Measurements from ENCODE around the gene PSEN1.
A peak's percentile ranks its signal among the peaks of the same experiment; 100 is the strongest.

The PSEN1 gene

DNA sequence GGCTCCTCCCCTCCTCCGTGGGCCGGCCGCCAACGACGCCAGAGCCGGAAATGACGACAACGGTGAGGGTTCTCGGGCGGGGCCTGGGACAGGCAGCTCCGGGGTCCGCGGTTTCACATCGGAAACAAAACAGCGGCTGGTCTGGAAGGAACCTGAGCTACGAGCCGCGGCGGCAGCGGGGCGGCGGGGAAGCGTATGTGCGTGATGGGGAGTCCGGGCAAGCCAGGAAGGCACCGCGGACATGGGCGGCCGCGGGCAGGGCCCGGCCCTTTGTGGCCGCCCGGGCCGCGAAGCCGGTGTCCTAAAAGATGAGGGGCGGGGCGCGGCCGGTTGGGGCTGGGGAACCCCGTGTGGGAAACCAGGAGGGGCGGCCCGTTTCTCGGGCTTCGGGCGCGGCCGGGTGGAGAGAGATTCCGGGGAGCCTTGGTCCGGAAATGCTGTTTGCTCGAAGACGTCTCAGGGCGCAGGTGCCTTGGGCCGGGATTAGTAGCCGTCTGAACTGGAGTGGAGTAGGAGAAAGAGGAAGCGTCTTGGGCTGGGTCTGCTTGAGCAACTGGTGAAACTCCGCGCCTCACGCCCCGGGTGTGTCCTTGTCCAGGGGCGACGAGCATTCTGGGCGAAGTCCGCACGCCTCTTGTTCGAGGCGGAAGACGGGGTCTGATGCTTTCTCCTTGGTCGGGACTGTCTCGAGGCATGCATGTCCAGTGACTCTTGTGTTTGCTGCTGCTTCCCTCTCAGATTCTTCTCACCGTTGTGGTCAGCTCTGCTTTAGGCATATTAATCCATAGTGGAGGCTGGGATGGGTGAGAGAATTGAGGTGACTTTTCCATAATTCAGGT lies at the start of gene PSEN1:
TSS of gene PSEN1 (plus strand) at position 121 of the 839 bp plus-strand sequence. CDS start 11,513 bp downstream, outside the sequence.
- peak; percentile 92 for DNase-seq

DNA sequence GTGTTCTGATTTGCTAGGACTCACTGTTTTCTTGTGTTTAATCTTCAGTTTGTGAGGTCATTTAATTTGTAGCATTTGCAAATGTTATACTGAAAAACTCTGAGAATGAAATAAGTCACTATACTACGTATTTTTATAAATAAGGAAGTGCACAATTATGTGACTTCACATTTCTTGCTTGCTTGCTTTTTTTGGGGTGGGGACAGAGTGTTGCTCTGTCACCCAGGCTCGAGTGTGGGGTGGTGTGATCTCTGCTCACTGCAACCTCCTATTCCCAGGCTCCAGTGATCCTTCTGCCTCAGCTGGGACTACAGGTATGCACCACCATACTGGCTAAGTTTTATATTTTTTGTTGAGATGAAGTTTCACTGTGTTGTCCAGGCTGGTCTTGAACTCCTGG lies 45.3 kb upstream of the PSEN1 start:
- DNase-seq, result no peak

DNA sequence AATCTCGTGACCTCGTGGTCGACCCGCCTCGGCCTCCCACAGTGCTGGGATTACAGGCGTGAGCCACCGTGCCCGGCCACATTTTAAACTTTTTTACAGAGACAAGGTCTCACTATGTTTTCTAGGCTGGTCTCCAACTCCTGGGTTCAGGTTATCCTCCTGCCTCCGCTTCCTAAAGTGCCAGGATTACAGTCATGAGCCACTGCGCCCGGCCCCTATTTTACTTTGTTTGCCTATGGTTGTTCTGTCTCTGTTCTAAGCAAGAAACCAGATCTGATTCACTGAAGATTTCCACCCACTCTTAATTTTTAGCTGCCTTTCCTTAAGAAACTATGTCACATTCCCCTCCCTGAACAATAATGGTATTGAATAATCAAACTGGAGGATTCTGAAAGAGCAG lies 38.9 kb upstream of the PSEN1 start:
- no peak for DNase-seq

DNA sequence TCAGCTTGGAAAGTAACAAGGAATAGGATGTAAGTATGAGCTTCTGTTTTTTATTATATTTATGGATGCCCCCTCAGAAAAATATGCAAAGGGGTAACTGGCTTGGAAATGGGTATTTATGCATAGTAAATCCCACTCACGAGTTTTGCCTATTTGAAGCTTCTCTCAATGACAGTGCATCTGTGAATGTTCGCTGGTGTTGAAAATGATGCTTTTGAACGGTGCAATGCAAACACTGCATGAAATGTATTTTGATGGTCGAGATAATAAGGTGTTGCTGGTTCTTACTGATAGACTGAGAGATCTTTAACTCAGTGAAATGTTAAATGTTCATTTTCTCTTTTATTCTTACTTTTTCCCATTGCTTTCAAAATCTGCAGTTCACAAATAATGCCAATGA lies 36.0 kb upstream of the PSEN1 start:
- DNase-seq, result no peak

DNA sequence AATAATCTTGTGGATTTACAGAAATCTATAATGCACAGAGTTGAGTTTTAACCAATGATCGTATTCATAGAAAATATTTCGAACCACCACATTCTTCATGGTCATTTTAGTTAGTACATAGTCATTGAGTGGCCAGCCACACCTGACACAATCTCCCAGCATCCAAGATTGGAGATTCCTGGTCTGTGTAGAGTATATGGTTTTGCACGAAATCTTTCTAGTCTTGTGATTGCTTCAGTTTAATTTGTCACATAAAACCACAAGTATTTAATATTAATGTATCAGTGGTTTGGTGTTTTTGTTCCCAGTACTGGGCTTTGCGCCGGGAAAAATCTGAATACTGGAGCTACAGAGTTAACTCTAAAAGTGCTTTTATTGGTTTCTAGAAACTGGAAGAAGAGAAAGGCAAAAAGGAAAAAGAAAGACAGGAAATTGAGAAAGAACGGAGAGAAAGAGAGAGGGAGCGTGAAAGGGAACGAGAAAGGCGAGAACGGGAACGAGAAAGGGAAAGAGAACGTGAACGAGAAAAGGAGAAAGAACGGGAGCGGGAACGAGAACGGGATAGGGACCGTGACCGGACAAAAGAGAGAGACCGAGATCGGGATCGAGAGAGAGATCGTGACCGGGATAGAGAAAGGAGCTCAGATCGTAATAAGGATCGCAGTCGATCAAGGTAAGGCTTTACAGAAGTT lies 33.4 kb upstream of the PSEN1 start:
- no peak for DNase-seq

DNA sequence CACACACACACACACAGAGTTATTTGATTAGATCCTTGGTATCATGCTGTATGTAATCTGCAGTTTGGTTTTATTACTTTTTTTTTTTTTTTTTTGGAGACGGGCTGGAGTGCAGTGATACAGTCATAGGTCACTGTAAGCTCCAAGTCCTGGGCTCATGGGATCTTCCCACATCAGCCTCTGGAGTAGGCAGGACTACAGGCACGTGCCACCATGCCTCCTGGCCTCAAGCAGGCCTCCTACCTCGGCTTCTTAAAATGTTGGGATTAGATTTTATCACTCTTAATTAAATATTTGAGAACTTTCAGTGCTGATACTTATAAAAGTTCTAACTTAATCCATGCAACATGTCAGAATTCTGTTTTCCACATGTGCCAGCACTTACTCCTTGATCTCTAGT lies 31.3 kb upstream of the PSEN1 start:
- no peak for DNase-seq

DNA sequence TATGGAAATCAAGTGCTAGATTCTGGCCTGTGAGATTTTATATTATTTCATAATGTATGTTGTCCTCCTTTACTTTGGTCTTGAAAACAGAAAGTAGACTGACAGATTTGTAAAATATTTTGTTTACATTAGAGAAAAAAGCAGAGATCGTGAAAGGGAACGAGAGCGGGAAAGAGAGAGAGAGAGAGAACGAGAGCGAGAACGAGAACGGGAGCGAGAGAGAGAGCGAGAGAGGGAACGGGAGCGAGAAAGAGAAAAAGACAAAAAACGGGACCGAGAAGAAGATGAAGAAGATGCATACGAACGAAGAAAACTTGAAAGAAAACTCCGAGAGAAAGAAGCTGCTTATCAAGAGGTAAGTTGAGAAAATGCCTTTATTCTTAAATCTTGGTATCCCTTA lies 30.6 kb upstream of the PSEN1 start:
- no peak for DNase-seq

DNA sequence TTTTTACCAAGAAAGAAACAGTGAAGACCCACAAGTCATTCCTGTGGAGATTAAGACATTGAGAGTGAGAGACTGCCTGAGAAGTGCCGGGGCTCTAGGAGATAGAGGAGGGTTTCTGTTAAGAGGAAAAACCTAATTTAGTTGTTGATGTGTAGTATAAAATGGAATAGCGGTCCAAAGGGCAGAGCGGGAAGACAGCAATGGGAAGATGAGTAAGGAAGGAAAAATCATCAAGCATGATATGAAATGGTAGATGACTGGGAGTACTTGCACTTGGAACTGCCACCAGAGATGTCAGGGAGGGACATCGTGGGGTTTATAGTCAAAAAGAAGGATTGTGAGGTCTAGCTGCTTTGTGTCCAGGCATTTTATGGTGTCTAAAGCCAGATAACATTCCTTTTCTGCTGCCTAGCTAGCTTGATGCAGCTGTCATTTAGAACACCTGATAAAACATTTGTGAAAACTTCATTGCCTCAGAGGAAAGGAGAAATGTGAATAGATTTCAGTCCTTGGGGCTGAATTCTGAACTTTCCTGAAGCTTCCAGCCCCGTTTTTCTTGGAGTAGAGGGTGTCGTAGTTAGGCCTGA lies 20.1 kb upstream of the PSEN1 start:
- DNase-seq, result no peak

DNA sequence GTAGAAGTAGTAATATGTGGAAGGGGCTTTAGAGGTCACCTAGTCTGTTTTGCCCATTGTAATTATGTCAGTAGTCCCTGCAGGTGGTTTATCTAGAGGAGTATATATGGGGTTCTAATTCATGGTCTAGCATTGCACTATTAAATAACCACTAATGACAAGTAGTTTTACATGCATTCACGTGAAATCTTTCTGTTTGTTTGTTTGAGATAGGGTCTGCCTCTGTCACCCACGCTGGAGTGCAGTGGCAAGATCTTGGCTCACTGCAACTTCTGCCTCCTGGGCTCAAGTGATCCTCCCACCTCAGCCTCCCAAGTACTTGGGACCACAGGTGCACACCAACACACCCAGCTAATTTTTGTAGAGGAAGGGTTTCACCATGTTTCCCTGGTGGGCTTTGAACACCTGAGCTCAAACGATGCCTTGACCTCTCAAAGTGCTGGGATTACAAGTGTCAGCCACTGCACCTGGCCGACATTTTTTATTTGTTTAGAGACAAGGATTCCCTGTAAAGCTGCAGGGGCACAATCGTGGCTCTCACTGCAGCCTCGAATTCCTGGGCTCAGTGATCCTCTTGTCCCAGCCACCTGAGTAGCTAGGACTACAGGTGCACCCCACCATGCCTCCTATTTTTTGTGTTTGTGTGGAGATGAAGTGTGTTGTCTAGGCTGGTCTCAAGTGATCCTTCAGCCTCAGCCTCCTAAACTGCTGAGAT lies 12.0 kb upstream of the PSEN1 start:
- no peak for DNase-seq

DNA sequence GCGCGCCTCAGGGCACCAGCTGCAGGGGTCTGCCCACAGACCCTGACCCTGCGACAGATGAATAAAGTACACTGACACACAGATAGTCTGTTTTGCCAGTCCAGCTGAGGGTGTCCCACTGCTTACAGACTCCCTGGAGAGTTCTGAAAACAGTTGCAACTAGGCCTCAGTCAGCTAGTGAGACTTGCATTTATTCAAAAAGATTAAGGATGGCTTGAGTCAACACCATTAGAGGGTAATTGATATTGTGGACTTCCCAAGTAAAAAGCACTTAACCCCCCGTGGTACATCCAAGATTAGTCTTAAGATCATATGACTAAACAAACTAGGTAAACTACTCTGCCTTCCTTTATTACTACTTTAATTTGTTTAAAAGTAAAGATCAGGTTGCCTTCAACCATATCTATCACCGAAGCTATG lies 11.1 kb upstream of the PSEN1 start:
- no peak for DNase-seq

DNA sequence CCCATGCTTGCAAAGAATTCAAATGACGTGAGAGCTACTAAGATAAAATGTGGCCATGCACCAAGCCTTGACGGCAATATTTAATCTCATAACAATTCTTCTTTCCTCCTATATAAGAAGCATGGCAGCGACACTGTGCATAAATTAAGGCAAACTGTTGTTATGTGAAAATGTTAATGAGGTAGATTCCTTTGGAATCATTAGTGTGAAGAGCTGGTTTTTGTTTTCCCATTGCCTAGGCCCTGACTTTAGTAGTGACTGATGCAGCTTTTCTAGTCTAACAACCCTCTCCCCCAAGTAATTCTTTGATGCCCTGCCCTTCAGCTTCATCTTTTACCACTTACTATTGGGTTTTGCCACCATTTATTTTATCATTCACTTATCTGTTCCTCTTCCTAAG lies 10.6 kb upstream of the PSEN1 start:
- no peak for DNase-seq

DNA sequence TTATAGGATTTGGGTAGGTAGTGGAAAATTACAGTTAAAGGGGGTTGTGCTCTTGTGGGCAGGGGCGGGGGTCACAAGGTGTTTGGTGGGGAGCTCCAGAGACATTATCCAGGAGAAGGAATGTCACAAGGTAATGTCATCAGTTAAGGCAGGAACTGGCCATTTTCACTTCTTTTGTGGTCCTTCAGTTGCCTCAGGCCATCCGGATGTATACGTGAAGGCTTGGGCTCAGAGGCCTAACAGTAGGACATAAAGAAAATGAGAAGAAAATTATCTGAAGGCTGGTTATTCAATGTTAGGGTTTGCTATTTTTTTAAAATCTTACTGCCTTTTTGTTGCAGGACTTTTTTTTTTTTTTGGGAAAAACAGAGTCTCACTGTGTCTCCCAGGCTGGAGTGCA lies 2.5 kb upstream of the PSEN1 start:
- peak; percentile 4 for DNase-seq

DNA sequence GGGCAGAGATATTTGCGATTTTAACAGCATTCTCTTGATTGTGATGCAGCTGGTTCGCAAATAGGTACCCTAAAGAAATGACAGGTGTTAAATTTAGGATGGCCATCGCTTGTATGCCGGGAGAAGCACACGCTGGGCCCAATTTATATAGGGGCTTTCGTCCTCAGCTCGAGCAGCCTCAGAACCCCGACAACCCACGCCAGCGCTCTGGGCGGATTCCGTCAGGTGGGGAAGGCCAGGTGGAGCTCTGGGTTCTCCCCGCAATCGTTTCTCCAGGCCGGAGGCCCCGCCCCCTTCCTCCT lies 271 bp upstream of the PSEN1 start:
- DNase-seq, result no peak

DNA sequence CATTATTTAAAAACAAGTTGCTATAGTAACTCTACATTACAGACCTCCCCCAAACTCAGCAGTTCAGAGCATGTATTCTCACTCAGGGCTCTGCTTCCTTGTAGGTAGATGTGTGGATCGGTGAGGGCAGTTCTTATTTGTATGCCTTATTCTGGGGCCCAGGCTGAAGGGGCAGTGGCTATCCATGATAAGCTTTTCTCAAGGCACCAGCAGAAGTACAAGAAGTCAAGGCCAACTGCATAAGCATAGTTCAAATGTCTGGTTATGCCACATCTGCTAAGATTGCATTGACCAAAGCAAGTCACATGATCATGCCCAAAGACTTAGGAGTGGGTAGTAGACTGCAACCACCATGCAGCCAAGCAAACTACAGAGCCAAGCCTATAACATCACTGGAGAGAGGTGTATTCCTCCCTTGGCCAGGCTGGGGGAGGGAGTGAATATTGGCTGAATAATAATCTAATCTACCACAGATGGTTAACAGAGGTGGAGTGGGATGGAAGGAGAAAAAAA lies 4.6 kb downstream of the PSEN1 start:
- DNase-seq, result peak; percentile 9

DNA sequence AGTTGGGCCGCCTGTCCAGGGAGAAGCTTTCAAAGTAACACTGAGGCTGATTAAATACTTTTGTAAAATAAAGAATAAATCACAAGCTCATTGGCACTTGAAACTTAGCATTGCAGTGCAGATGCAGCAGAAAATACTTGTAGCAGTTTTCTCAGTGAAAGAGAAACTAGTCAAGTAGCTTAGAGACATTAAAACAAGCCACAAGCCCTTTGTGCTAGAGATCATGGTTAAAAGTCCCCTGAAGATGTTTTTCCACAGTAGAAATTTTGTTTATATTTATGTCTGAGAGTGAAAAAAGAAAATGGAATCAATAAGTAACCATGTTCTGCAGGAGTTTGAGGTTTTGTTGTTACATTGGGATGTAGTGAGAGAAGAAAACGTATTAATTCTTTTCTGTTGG lies 5.9 kb downstream of the PSEN1 start:
- DNase-seq, result no peak

DNA sequence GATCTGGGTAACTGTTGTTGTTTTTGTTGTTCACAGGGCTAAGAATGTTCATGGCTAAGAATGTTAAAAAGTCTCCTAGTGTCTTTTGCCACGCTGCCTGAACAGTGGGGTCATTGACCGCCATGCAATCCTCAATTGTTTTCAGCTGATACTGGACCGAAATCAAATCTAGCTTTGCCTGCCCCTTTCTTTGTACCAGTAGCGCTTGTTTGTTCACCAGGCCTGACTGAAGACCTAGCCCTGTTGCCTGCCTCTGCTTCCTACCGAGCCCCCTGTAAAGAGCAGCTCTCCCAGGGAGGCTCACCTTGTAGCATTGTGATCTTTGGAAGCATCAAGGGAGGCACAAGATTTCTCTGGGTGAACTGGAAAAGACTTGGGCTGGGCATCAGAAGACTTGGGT lies 6.7 kb downstream of the PSEN1 start:
- DNase-seq, result no peak

DNA sequence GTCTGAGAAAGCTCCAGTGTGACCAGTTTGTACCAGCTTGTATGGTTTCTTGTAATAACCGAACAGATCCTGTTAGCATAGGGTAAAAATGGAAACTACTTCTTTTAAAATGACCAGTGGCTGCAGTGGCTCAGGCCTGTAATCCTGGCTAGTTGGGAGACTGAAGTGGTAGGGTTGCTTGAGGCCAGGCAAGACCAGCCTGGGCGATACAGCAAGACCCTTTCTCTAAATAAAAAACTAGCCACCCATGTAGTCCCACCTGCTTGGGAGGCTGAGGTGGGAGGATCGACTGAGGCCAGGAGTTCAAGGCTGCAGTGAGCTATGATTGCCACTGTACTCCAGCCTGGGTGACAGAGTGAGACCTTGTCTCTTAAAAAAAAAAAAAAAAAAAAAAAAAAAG lies 7.3 kb downstream of the PSEN1 start:
- DNase-seq, result no peak

DNA sequence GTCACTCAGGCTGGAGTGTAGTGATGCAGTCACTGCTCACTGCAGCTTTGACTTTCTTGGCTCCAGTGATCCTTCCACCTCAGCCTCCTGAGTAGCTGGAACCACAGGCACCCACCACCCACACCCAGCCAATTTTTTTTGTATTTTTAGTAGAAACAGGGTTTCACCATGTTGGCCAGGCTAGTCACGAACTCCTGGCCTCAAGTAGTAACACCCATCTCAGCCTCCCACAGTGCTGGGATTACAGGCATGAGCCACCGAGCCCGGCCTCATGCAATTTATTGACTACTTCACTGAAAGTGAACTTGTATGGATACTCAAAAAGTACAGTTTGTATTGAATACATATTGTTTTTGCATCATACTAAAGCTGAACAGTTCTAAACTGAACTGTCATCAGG lies 9.1 kb downstream of the PSEN1 start:
- DNase-seq, result no peak

DNA sequence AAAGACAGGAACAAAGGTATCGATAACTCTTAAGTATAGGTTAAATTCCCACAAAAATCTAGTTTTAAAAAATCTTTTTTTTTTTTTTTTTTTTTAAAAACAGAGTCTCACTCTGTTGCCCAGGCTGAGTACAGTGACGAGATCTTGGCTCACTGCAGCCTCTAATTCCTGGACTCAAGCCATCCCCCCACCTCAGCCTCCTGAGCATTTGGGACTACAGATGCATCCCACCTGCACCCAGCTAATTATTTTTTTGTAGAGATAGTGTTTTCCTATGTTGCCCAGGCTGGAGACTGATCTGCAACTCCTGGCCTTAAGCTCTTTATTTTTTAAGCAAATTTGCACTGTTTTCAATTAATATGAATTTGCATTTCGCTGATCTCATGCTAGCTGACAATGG lies 9.8 kb downstream of the PSEN1 start:
- no peak for DNase-seq

DNA sequence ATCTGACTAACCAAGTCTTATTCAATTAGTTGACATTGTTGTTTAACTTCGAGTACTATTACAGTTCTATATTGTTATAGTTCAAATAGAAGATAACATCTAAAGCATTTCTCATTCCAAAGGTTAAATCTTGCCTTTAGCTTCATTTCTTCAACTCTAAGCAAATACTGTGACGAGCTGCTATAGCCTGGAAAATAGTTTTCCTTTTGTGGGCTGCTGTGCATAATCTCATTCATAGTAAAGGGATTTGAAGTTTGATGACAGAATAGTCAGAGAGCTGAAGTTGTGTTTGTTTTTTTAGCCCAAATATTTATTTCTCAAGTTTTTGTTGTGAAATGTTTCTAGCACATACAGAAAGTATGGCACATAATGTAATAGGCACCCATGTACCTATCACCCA lies 13.4 kb downstream of the PSEN1 start:
- DNase-seq, result no peak

DNA sequence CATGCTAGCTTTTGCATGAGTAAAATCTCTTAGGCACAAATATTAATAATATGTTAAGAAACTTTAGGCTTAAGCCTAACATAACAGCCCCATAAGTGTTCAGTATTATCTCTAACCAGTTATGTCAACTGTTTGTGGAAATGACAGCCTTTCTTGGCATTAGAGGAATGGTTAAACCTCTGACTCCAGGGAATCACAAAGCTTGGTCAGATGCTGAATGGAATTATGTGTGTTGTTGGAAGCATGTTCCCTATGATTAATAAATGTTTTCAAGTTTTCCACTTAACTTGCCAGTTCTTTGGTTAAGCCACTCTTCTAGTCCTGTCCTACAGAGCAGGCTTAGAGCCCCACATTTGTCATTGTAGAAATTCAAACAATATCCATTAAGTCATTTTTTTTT lies 17.0 kb downstream of the PSEN1 start:
- no peak for DNase-seq

DNA sequence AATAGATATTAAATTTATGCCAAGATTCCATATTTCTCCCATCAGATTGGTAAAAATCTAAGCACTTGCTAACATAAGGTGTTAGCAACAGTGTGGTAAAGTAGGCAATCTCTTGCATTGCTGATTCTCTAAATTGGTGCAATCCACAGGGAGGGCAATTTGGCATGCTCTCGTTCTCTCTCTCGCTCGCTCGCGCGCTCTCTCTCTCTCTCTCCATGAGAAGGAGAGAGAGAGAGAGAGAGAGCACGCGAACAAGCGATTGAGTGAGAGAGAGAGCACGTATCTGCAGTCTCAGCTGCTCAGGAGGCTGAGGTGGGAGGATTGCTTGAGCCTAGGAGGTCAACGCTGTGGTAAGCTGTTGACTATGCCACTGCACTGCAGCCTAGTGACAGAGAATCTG lies 25.9 kb downstream of the PSEN1 start:
- DNase-seq, result no peak

DNA sequence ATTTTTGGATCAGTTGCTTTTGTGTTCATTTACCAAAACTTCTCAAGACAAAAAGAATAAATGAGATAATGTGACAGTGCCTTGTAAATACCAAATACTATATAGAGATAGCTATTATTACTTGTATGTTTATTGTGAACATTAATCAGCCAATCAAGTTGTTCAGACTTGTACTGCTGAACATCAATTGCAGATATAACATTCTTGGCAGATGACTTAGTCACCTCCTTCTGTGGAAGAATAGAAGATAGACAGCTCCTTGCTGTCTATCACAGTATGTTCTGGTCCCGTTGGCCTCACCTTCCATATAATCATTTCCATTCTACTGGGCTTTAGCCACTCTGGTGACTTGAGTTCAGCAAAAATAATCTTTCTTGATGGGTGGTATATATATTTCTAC lies 30.1 kb downstream of the PSEN1 start:
- DNase-seq, result no peak

DNA sequence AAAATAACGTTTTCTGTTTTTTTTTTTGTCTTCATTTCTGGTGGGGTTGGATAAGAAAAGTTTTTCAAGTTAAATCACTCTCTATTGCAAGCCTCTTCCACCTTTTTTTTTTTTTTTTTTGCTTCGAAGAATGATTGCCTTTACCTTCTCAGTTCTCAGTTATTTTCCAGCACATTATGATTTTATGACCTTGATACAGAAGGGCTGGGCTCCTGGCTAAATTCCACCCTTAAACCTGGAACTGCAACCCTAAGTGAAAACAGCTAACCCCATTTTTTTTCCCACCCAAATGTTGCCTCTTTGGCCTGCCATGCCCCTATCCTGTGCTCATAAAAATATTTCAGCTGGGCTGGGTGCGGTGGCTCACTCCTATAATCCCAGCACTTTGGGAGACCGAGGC lies 31.4 kb downstream of the PSEN1 start:
- no peak for DNase-seq
